ENCODE measurements around the gene SRRD.

Gene SRRD

DNA sequence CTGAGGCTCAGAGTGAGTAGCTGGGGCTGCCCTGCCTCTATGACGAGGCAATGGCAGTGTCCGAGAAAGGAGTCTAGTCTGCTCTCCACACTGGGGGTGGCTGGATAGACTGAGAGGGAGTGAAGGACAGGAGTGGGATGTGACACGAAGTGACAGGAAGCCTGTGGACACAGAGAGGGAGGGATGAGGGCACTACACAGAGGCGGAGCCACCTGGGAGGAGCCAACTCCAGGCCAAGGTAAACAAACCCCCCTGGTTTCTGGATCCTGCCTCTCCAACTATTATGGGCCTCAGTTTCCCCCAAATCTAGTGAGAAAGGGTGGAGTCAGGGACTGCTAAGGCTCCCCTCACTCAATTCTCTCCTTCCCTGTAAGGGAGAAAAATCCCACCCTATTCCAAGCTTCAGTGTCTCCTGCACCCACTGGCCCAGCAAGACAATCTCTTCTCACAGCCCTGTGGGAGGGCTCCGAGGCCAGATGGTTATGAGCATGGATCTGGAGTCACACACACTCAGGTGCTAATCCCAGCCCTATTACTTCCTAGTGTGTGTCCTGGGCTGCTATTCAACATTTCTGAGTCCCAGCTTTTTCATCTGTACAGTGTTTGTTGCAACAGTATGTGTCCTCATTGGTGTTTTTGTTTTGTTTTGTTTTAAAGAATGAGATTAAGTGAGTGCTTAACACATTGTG is 29.7 kb upstream of the SRRD start:
- CTCF ChIA-PET: no interaction called here
- DNase-seq (ENCODE audit: low spot score): no peak
- H3K27ac ChIP-seq: no peak overlapping the region
- POLR2A ChIA-PET (ENCODE audit: low non-redundant PET): no interaction called here
- TF ChIP-seq, protein P1, sequence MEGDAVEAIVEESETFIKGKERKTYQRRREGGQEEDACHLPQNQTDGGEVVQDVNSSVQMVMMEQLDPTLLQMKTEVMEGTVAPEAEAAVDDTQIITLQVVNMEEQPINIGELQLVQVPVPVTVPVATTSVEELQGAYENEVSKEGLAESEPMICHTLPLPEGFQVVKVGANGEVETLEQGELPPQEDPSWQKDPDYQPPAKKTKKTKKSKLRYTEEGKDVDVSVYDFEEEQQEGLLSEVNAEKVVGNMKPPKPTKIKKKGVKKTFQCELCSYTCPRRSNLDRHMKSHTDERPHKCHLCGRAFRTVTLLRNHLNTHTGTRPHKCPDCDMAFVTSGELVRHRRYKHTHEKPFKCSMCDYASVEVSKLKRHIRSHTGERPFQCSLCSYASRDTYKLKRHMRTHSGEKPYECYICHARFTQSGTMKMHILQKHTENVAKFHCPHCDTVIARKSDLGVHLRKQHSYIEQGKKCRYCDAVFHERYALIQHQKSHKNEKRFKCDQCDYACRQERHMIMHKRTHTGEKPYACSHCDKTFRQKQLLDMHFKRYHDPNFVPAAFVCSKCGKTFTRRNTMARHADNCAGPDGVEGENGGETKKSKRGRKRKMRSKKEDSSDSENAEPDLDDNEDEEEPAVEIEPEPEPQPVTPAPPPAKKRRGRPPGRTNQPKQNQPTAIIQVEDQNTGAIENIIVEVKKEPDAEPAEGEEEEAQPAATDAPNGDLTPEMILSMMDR (conservative IDR thresholded peaks at IDR 0.05; ENCODE audit: low read depth): no peak

DNA sequence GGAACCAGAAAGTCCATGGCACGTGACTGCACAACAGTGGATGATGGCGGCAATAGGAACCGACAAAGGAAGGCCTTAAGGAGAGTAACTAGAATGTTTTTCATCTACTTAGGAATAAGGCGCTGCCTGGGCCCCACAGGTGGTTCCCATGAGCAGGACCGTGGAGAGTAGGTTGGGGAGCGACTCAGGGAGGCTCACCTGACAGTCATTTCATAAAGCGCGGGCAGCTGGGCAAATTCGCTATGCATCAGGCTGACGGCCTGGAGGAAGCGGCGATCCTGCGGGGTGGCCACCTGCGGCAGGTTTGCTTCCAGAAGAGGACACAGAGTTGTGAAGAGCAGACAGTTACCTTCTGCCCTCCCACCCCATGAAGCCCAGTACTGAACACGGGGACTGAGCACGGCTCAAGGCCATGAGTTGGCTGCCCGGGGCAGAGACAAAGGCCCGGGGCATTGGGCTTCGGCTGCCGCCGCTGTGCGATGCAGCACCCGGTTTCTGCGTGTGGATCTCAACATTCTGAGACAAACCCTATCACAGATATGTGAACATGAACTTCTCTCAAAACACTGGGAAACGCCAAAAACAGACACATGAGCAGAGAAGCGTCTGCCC is 25.9 kb upstream of the SRRD start:
- ChIA-PET POLR2A (ENCODE audit: low non-redundant PET) (no interaction called here), CTCF (no interaction called here)
- TF ChIP-seq, protein P1 (conservative IDR thresholded peaks at IDR 0.05; ENCODE audit: low read depth): no peak
- no peak overlapping the region for H3K27ac ChIP-seq
- DNase-seq (ENCODE audit: low spot score): no peak

DNA sequence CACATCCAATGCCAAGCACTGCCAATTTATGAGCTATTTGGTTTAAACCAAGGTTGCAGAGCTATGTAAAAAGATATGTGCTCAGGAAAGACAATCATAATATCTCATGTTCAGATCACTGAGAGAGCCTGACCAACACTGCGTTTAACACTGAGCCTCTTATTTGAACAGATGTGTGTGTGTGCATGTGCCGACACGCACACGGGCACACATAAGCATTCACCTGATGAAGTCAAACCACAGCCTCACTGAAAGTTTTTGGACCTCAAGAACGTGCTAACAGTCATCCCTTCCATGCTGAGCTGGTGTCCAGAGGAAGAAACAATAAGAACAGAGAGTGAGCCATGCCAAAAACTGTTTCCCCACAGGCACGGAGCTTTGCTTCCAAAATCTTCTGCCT is 23.5 kb upstream of the SRRD start:
- peak; percentile 12 for DNase-seq (ENCODE audit: low spot score)
- ChIA-PET CTCF (interaction anchor here (0.6 to 1.0 kb wide), 4 partner anchors 9 to 96 kb away, joined by 3 to 8 read pairs (median 4); no protein-coding TSS in a partner anchor), POLR2A (ENCODE audit: low non-redundant PET) (no interaction called here)
- TF ChIP-seq, protein P1 (conservative IDR thresholded peaks at IDR 0.05; ENCODE audit: low read depth): no peak
- peak overlapping the region; percentile 16; the same call in 1 of the 2 replicates for H3K27ac ChIP-seq

DNA sequence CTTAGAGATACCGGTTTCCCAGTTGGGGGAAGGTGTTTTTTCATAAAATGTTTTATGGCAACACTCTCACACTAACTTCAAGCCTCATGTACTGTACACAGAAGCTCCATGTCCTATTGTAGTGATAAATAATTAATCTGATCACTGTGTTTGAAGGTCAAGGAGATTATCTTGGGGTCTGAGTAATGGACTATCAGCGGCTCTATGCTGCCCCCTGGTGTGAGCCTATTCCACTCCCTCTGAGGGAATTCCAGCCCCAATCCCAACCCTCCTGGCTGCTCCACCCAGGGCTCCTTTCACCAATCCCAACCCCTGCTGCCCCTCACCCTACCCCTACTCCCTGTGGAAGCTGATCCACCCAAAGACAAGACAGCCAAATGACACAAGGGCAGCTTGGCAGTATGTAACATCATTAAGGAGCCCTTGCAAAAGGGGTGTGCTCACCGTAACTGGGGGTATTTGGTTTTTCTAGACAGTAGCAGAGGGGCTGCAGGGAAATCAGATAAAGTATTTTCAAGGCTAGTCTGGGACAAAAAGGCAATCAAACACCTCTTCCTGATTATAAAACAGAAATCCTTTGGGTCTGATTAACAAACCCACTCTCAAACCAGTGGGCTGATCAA is 22.4 kb upstream of the SRRD start:
- TF ChIP-seq, protein P1 (conservative IDR thresholded peaks at IDR 0.05; ENCODE audit: low read depth): peak; percentile 78
- peak overlapping the region; percentile 47 for H3K27ac ChIP-seq
- DNase-seq (ENCODE audit: low spot score): peak; percentile 47
- CTCF ChIA-PET: interaction anchor here (0.7 to 1.0 kb wide), 5 partner anchors 16 to 73 kb away, joined by 3 to 6 read pairs (median 3); no protein-coding TSS in a partner anchor
- POLR2A ChIA-PET (ENCODE audit: low non-redundant PET): no interaction called here

DNA sequence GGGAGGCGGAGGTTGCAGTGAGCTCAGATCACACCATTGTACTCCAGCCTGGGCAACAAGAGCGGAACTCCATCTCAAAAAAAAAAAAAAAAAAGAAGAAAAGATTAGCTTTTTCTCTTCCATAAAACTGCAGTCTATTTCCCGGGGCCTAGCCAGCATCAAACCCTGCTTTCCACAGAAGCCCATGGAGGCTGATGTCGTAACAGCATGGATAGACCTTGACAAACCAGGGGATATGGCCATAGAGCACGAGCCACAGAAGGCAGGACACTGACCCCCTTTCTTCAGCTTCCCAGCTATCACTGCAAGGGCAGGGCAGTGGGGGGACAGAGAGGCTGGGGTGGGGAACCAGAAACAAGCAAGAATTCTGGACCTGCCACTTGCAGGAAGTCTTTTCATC is 21.6 kb upstream of the SRRD start:
- CTCF ChIA-PET: interaction anchor here (0.7 to 1.0 kb wide), 4 partner anchors 17 to 73 kb away, joined by 3 to 6 read pairs (median 3); no protein-coding TSS in a partner anchor
- DNase-seq (ENCODE audit: low spot score): no peak
- TF ChIP-seq, protein P1 (conservative IDR thresholded peaks at IDR 0.05; ENCODE audit: low read depth): no peak
- POLR2A ChIA-PET (ENCODE audit: low non-redundant PET): no interaction called here
- H3K27ac ChIP-seq: peak overlapping the region; percentile 47

DNA sequence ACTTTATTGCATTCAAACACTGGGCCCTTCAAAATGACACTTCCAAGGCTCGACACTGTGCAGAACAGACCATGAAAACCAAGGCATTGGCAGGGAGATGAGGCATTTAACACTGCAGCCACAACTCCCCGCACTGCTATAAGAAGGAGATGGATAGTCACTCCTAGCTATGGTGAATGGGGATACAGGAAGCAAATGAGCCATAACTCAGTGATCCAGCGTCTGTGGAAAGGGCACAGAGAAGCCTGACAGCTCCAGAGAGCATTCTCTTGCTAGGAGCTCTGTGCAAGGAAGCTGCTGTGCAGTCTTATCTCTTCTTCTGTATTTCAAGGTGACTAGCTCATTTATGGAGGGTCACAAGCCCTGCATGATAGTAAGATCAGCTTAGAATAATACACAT is 21.0 kb upstream of the SRRD start:
- no peak overlapping the region for H3K27ac ChIP-seq
- ChIA-PET POLR2A (ENCODE audit: low non-redundant PET) (no interaction called here), CTCF (interaction anchor here (0.6 kb wide), 1 partner anchor 1219 kb away, joined by 3 read pairs; no protein-coding TSS in a partner anchor)
- TF ChIP-seq, protein P1 (conservative IDR thresholded peaks at IDR 0.05; ENCODE audit: low read depth): no peak
- no peak for DNase-seq (ENCODE audit: low spot score)
